HepG2 (cell line): ENCODE results near the gene TNN. TPM values are rescaled to one million over a fixed set of nuclear protein-coding genes. Genes with fewer than 3 reads are reported as not detected.
A peak's percentile ranks its signal among the peaks of the same experiment; 100 is the strongest.

Experiments
- ATF6 ChIP-seq: sonication (generic); formaldehyde crosslinking; conservative IDR thresholded peaks from 2 replicates; pipeline ENCODE4 v1.4.0; 2020; ENCODE audit warnings: missing genetic modification reagents
- FOXK2 ChIP-seq: fragments of 450-650 bp; IDR thresholded peaks from 2 replicates; pipeline ENCODE4 v1.6.1; 2016
- HCFC1 ChIP-seq: fragments of 150-350 bp; IDR thresholded peaks from 2 replicates; pipeline ENCODE4 v1.6.1; 2014; ENCODE audit warnings: low read depth, low read length
- HHEX ChIP-seq: IDR thresholded peaks from 2 replicates; pipeline ENCODE4 v1.6.1; 2016; ENCODE audit warnings: control low read depth
- ISX ChIP-seq: sonication (generic); formaldehyde crosslinking; conservative IDR thresholded peaks from 2 replicates; pipeline ENCODE4 v1.5.0; 2020; ENCODE audit warnings: missing genetic modification reagents
- KAT2B ChIP-seq: fragments of 150-350 bp; IDR thresholded peaks from 2 replicates; pipeline ENCODE4 v1.6.1; 2014; ENCODE audit warnings: low read depth, low read length, borderline replicate concordance
- KLF9 ChIP-seq: IDR thresholded peaks from 2 replicates; pipeline ENCODE4 v1.6.1; 2016; ENCODE audit warnings: low read depth
- NFIC ChIP-seq: IDR thresholded peaks from 2 replicates; pipeline ENCODE4 v1.6.1; 2012; ENCODE audit warnings: mild to moderate bottlenecking, low read length, inconsistent platforms
- SNAPC5 ChIP-seq: sonication (generic); formaldehyde crosslinking; IDR thresholded peaks from 2 replicates; pipeline ENCODE4 v1.8.1; 2023; ENCODE audit warnings: mild to moderate bottlenecking, missing genetic modification reagents, borderline replicate concordance
- UBTF ChIP-seq: sonication (generic); formaldehyde crosslinking; IDR thresholded peaks from 2 replicates; pipeline ENCODE4 v1.4.0; 2020; ENCODE audit warnings: mild to moderate bottlenecking, missing genetic modification reagents
- ZFP82 ChIP-seq: sonication (generic); formaldehyde crosslinking; IDR thresholded peaks from 2 replicates; pipeline ENCODE4 v1.5.1; 2020; ENCODE audit warnings: mild to moderate bottlenecking, missing genetic modification reagents, borderline replicate concordance
- ZNF142 ChIP-seq: sonication (generic); formaldehyde crosslinking; IDR thresholded peaks from 2 replicates; pipeline ENCODE4 v1.4.0; 2020; ENCODE audit warnings: missing genetic modification reagents
- ZNF691 ChIP-seq: sonication (generic); formaldehyde crosslinking; IDR thresholded peaks from 2 replicates; pipeline ENCODE4 v1.4.0; 2020; ENCODE audit warnings: missing genetic modification reagents, low read depth, mild to moderate bottlenecking, borderline replicate concordance
- polyA plus RNA-seq, 8 experiments: library from polyadenylated mRNA; depleted of rRNA in 3 of 8; stranded (reverse) in 7 of 8; unstranded in 1 of 8; fragments of >200 nt; fragmentation: Illumina TruSeq in 4 of 8; extraction: Trizol in 4 of 8; gene quantifications; 2 replicates each; pipeline versions ENCODE4 v1.2.1 to v1.2.3, GENCODE V29; 2011 to 2016; ENCODE audit warnings: low read depth in 4 of 8, missing spikeins in 1 of 8, mixed read lengths in 1 of 8; ENCODE audit not compliant: insufficient read depth in 1 of 8
- total RNA-seq, 5 experiments: library from RNA; depleted of rRNA; stranded (reverse); fragments of >200 nt; fragmentation: Illumina TruSeq; extraction: Trizol; gene quantifications; 2 replicates each; pipeline ENCODE4 v1.2.3, GENCODE V29; 2016; ENCODE audit warnings: low read depth in 1 of 5
- TF ChIP-seq, protein P1 (sequence below): IDR thresholded peaks from 2 replicates; pipeline ENCODE4 v1.4.0; 2020; ENCODE audit warnings: mild to moderate bottlenecking, missing genetic modification reagents

TNN gene
- total and polyA plus RNA-seq, 2 of the 13 experiments (the other 11 are each of a cell fraction or from before 2014, with no cell fraction given), result not detected

GRCh38 chr1:175095978-175096607, 28.5 kb downstream of the TNN start (continued):
- no peak for TF ChIP-seq SNAPC5
- no peak for TF ChIP-seq ISX
- TF ChIP-seq HCFC1, result no peak
- TF ChIP-seq, protein P1, sequence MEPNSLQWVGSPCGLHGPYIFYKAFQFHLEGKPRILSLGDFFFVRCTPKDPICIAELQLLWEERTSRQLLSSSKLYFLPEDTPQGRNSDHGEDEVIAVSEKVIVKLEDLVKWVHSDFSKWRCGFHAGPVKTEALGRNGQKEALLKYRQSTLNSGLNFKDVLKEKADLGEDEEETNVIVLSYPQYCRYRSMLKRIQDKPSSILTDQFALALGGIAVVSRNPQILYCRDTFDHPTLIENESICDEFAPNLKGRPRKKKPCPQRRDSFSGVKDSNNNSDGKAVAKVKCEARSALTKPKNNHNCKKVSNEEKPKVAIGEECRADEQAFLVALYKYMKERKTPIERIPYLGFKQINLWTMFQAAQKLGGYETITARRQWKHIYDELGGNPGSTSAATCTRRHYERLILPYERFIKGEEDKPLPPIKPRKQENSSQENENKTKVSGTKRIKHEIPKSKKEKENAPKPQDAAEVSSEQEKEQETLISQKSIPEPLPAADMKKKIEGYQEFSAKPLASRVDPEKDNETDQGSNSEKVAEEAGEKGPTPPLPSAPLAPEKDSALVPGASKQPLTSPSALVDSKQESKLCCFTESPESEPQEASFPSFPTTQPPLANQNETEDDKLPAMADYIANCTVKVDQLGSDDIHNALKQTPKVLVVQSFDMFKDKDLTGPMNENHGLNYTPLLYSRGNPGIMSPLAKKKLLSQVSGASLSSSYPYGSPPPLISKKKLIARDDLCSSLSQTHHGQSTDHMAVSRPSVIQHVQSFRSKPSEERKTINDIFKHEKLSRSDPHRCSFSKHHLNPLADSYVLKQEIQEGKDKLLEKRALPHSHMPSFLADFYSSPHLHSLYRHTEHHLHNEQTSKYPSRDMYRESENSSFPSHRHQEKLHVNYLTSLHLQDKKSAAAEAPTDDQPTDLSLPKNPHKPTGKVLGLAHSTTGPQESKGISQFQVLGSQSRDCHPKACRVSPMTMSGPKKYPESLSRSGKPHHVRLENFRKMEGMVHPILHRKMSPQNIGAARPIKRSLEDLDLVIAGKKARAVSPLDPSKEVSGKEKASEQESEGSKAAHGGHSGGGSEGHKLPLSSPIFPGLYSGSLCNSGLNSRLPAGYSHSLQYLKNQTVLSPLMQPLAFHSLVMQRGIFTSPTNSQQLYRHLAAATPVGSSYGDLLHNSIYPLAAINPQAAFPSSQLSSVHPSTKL, result peak; percentile 54; the same call in 1 of the 2 replicates
- no peak for TF ChIP-seq ZFP82
- TF ChIP-seq ZNF142 (CRISPR knock-in tag), result no peak
- no peak for TF ChIP-seq UBTF
- no peak for TF ChIP-seq NFIC
- TF ChIP-seq ATF6 (CRISPR knock-in tag), result no peak
- no peak for TF ChIP-seq HHEX (CRISPR knock-in tag)
- TF ChIP-seq KLF9, result no peak
- no peak for TF ChIP-seq ZNF691 (CRISPR knock-in tag)
- TF ChIP-seq KAT2B, result no peak
- no peak for TF ChIP-seq FOXK2
